Stimulated activated naive CD8-positive, alpha-beta T cell treated with anti-CD3 and anti-CD28 coated beads, Interleukin-15, amount 100 ng/mL, for 72 hours (primary cell): ENCODE measurements around the gene SLC10A2.

Experiments
- ATAC-seq: fragments of 150-1000 bp; cut with Tn5 transposase; 2 replicates; pipeline ENCODE4 v1.10.0; 2021; ENCODE audit warnings: mild to moderate bottlenecking, moderate library complexity
- DNase-seq, 2 donors: peaks; one replicate each; pipeline ENCODE4 v3.0.0; 2021 to 2022
- H3K27ac Mint-ChIP-seq, 2 donors: one replicate each; pipeline ENCODE4 v1.8.0; 2022; ENCODE audit warnings: mild to moderate bottlenecking in 2 of 2, mixed read lengths in 2 of 2, moderate library complexity in 2 of 2
- H3K27me3 Mint-ChIP-seq: one replicate; pipeline ENCODE4 v1.8.0; 2022; ENCODE audit warnings: mixed read lengths
- H3K4me1 Mint-ChIP-seq: one replicate; pipeline ENCODE4 v1.8.0; 2022; ENCODE audit warnings: mild to moderate bottlenecking, mixed read lengths
- H3K4me3 Mint-ChIP-seq, 2 donors: one replicate each; pipeline ENCODE4 v1.8.0; 2022; ENCODE audit warnings: mild to moderate bottlenecking in 2 of 2, mixed read lengths in 2 of 2, moderate library complexity in 1 of 2
- H3K9me3 Mint-ChIP-seq, 2 donors: one replicate each; pipeline ENCODE4 v1.8.0; 2022; ENCODE audit warnings: mixed read lengths in 2 of 2

Gene SLC10A2

GRCh38 chr13:103018556-103018955 is 47.7 kb downstream of the SLC10A2 start:
- no peaks in the 10 kb centered on the region for H3K27me3 Mint-ChIP-seq
- H3K9me3 Mint-ChIP-seq: peaks cover 0 to 7% of the 10 kb centered on the region in 2 donors
- ATAC-seq: no peak
- H3K4me3 Mint-ChIP-seq: no peak overlapping the region
- no peaks in the 10 kb centered on the region for H3K4me1 Mint-ChIP-seq
- DNase-seq: no peak
- H3K27ac Mint-ChIP-seq: no peak overlapping the region

- Mint-ChIP-seq H3K4me3 (no peak overlapping the region), H3K4me1 (no peaks in the 10 kb centered on the region), H3K9me3 (no peaks in the 10 kb centered on the region), H3K27me3 (no peaks in the 10 kb centered on the region), H3K27ac (no peak overlapping the region)
- ATAC-seq (no peak), DNase-seq (no peak)
Measured at GRCh38 chr13:103012646-103013045, 53.6 kb downstream of the SLC10A2 start.

GRCh38 chr13:103009051-103009840 is 57.0 kb downstream of the SLC10A2 start:
- H3K9me3 Mint-ChIP-seq: no peaks in the 10 kb centered on the region
- no peak for DNase-seq
- ATAC-seq: no peak
- no peaks in the 10 kb centered on the region for H3K27me3 Mint-ChIP-seq
- H3K4me1 Mint-ChIP-seq: no peaks in the 10 kb centered on the region
- no peak overlapping the region for H3K27ac Mint-ChIP-seq
- H3K4me3 Mint-ChIP-seq: no peak overlapping the region

- no peak overlapping the region for H3K4me3 Mint-ChIP-seq
- no peaks in the 10 kb centered on the region for H3K4me1 Mint-ChIP-seq
- ATAC-seq: no peak
- no peaks in the 10 kb centered on the region for H3K9me3 Mint-ChIP-seq
- no peak for DNase-seq
- no peak overlapping the region for H3K27ac Mint-ChIP-seq
- H3K27me3 Mint-ChIP-seq: no peaks in the 10 kb centered on the region
Measured at GRCh38 chr13:103007427-103007762, 58.8 kb downstream of the SLC10A2 start.

GRCh38 chr13:103006641-103007426 is 59.4 kb downstream of the SLC10A2 start:
- Mint-ChIP-seq H3K4me1 (no peaks in the 10 kb centered on the region), H3K9me3 (peaks cover 0 to 4% of the 10 kb centered on the region in 2 donors), H3K27me3 (peaks cover 6% of the 10 kb centered on the region), H3K27ac (no peak overlapping the region), H3K4me3 (no peak overlapping the region)
- ATAC-seq (no peak), DNase-seq (no peak)

- no peak for DNase-seq
- peaks cover 4 to 7% of the 10 kb centered on the region in 2 donors for H3K9me3 Mint-ChIP-seq
- no peak overlapping the region for H3K4me3 Mint-ChIP-seq
- H3K4me1 Mint-ChIP-seq: no peaks in the 10 kb centered on the region
- H3K27me3 Mint-ChIP-seq: peaks cover 8% of the 10 kb centered on the region
- H3K27ac Mint-ChIP-seq: no peak overlapping the region
- ATAC-seq: no peak
Measured at GRCh38 chr13:103004661-103005345, 61.4 kb downstream of the SLC10A2 start.

- no peaks in the 10 kb centered on the region for H3K4me1 Mint-ChIP-seq
- peaks cover 8% of the 10 kb centered on the region for H3K27me3 Mint-ChIP-seq
- no peak overlapping the region for H3K27ac Mint-ChIP-seq
- DNase-seq (no peak), ATAC-seq (no peak)
- peaks cover 4 to 7% of the 10 kb centered on the region in 2 donors for H3K9me3 Mint-ChIP-seq
- H3K4me3 Mint-ChIP-seq: no peak overlapping the region
Measured at GRCh38 chr13:103003631-103004030, 62.6 kb downstream of the SLC10A2 start.

DNA sequence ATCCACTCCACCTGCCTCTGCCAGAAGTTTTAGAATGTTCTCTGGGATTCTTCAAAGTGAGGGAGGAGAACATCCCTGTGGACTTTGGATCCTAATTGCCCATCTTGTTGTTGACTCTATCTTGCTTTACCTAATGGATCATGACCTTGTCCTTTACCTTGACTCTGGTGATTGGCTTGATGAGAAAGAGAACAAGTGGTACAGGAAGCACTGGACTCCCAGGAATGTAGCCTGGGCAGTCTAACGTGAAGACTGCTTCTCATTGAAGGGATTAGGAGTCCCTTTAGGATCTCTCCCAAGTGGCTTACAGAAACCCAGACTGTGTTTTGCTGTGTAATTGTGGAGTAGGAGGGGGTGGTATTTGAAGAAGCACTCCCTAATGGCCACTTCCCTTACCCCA is 63.9 kb downstream of the SLC10A2 start:
- no peak for DNase-seq
- Mint-ChIP-seq H3K27me3 (peaks cover 8% of the 10 kb centered on the region), H3K9me3 (peaks cover 4 to 7% of the 10 kb centered on the region in 2 donors), H3K4me1 (no peaks in the 10 kb centered on the region), H3K27ac (no peak overlapping the region), H3K4me3 (no peak overlapping the region)
- ATAC-seq: no peak

GRCh38 chr13:103000157-103000556 is 66.1 kb downstream of the SLC10A2 start:
- H3K4me1 Mint-ChIP-seq: no peaks in the 10 kb centered on the region
- peaks cover 8% of the 10 kb centered on the region for H3K27me3 Mint-ChIP-seq
- H3K4me3 Mint-ChIP-seq: no peak overlapping the region
- DNase-seq (no peak), ATAC-seq (no peak)
- H3K27ac Mint-ChIP-seq: no peak overlapping the region
- H3K9me3 Mint-ChIP-seq: peaks cover 4 to 15% of the 10 kb centered on the region in 2 donors

- Mint-ChIP-seq H3K27ac (no peak overlapping the region), H3K27me3 (peaks cover 8% of the 10 kb centered on the region)
- no peak for ATAC-seq
Measured at GRCh38 chr13:102999499-102999898, 66.7 kb downstream of the SLC10A2 start.

More at GRCh38 chr13:102999499-102999898, 66.7 kb downstream of the SLC10A2 start:
- H3K9me3 Mint-ChIP-seq: peaks cover 4 to 15% of the 10 kb centered on the region in 2 donors
- no peak for DNase-seq
- no peak overlapping the region for H3K4me3 Mint-ChIP-seq
- H3K4me1 Mint-ChIP-seq: no peaks in the 10 kb centered on the region
